Stimulated activated CD4-positive, alpha-beta T cell treated with anti-CD3 and anti-CD28 coated beads, Interleukin-4, amount 100 ng/mL, for 4 hours (primary cell): ENCODE measurements around the gene ZNF35.

ENCODE experiments used
- DNase-seq, 2 experiments: peaks; one replicate each; pipeline ENCODE4 v3.0.0-alpha.2; 2020

ZNF35 gene

DNA sequence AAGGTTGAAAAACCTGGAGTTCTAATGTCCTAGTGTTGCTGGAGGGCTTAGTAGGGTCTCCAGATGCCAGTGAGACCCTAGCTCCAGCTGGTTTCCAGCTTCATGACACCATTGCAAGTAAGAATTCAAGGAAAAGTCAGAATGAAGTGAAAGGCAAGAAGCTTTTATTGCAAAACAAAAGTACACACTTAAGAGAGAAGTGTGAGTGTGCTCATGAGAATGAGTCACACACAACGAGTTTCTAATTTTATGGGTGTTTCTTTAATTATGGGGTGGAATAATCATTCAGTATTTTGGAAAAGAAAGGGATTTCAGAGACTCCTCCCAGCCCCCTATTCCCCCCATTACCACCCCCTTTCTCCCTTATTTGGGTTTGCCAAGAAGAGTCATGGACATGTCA, 39.4 kb downstream of the ZNF35 start:
- DNase-seq = no peak
